H9 (cell line): ENCODE measurements around the gene KIFC3. TPM values are rescaled to one million over a fixed set of nuclear protein-coding genes. Genes with fewer than 3 reads are reported as not detected.

ENCODE experiments used
- DNase-seq: peaks from one replicate; pipeline ENCODE4 v3.0.0-alpha.2; 2017
- H2AFZ ChIP-seq: one replicate; pipeline ENCODE4 v1.6.1; 2013; ENCODE audit warnings: mild to moderate bottlenecking, low read length, control low read depth, moderate library complexity
- H2AK5ac ChIP-seq: 2 replicates; pipeline ENCODE4 v1.6.1; 2013; ENCODE audit warnings: low read length, control low read depth, mixed read lengths; ENCODE audit not compliant: insufficient read length
- H2BK120ac ChIP-seq: one replicate; pipeline ENCODE4 v1.6.1; 2013; ENCODE audit warnings: low read depth, mild to moderate bottlenecking, low read length, control low read depth, inconsistent platforms; ENCODE audit not compliant: poor library complexity, severe bottlenecking
- H2BK12ac ChIP-seq: 2 replicates; pipeline ENCODE4 v1.6.1; 2013; ENCODE audit warnings: low read length, control low read depth, mixed read lengths, low read depth; ENCODE audit not compliant: insufficient read length
- H2BK15ac ChIP-seq: 2 replicates; pipeline ENCODE4 v1.6.1; 2013; ENCODE audit warnings: low read depth, low read length, control low read depth
- H2BK20ac ChIP-seq: one replicate; pipeline ENCODE4 v1.6.1; 2013; ENCODE audit warnings: low read depth, mild to moderate bottlenecking, low read length, control low read depth, inconsistent platforms; ENCODE audit not compliant: poor library complexity, severe bottlenecking
- H2BK5ac ChIP-seq: 2 replicates; pipeline ENCODE4 v1.6.1; 2013; ENCODE audit warnings: low read length, control low read depth, mixed read lengths; ENCODE audit not compliant: insufficient read length
- H3K14ac ChIP-seq: 2 replicates; pipeline ENCODE4 v1.6.1; 2013; ENCODE audit warnings: low read length, control low read depth; ENCODE audit not compliant: insufficient read depth
- H3K18ac ChIP-seq: 2 replicates; pipeline ENCODE4 v1.6.1; 2013; ENCODE audit warnings: low read depth, mild to moderate bottlenecking, mixed read lengths, low read length, control low read depth; ENCODE audit not compliant: insufficient read length
- H3K23ac ChIP-seq: 2 replicates; pipeline ENCODE4 v1.6.1; 2013; ENCODE audit warnings: low read length, control low read depth, mixed read lengths, low read depth; ENCODE audit not compliant: insufficient read length
- H3K23me2 ChIP-seq: 2 replicates; pipeline ENCODE4 v1.6.1; 2013; ENCODE audit warnings: low read depth, mild to moderate bottlenecking, mixed read lengths, low read length, control low read depth; ENCODE audit not compliant: insufficient read length, poor library complexity, severe bottlenecking
- H3K27ac ChIP-seq: 2 replicates; pipeline ENCODE4 v1.5.1; 2013; ENCODE audit warnings: low read length, control low read depth, mixed read lengths, low read depth; ENCODE audit not compliant: insufficient read length
- H3K27me3 ChIP-seq: 2 replicates; pipeline ENCODE4 v1.6.1; 2013; ENCODE audit warnings: low read length, control low read depth, inconsistent platforms; ENCODE audit not compliant: insufficient read depth
- H3K4ac ChIP-seq: 2 replicates; pipeline ENCODE4 v1.6.1; 2013; ENCODE audit warnings: low read depth, mild to moderate bottlenecking, control low read depth, inconsistent platforms, low read length, moderate library complexity
- H3K4me1 ChIP-seq: 2 replicates; pipeline ENCODE4 v1.6.1; 2013; ENCODE audit warnings: low read length, control low read depth, inconsistent platforms; ENCODE audit not compliant: insufficient read depth
- H3K4me2 ChIP-seq: 2 replicates; pipeline ENCODE4 v1.6.1; 2013; ENCODE audit warnings: low read length, control low read depth, mixed read lengths; ENCODE audit not compliant: insufficient read length, insufficient read depth
- H3K56ac ChIP-seq: 2 replicates; pipeline ENCODE4 v1.6.1; 2013; ENCODE audit warnings: low read depth, mild to moderate bottlenecking, mixed read lengths, low read length, control low read depth; ENCODE audit not compliant: insufficient read length
- H3K79me1 ChIP-seq: 2 replicates; pipeline ENCODE4 v1.6.1; 2013; ENCODE audit warnings: low read depth, mild to moderate bottlenecking, moderate library complexity, low read length, control low read depth, inconsistent platforms; ENCODE audit not compliant: insufficient read depth, poor library complexity, severe bottlenecking
- H3K79me2 ChIP-seq: 2 replicates; pipeline ENCODE4 v1.6.1; 2013; ENCODE audit warnings: low read length, control low read depth, inconsistent platforms; ENCODE audit not compliant: insufficient read depth
- H3K9ac ChIP-seq: 2 replicates; pipeline ENCODE4 v1.6.1; 2013; ENCODE audit warnings: low read length, control low read depth, mixed read lengths; ENCODE audit not compliant: insufficient read length; ENCODE audit errors: extremely low read depth
- H3K9me3 ChIP-seq: one replicate; pipeline ENCODE4 v1.6.1; 2013; ENCODE audit warnings: low read depth, low read length, inconsistent platforms; ENCODE audit not compliant: control insufficient read depth
- H3T11ph ChIP-seq: one replicate; pipeline ENCODE4 v1.6.1; 2013; ENCODE audit warnings: mild to moderate bottlenecking, low read length, control low read depth, inconsistent platforms
- H4K20me1 ChIP-seq: one replicate; pipeline ENCODE4 v1.6.1; 2013; ENCODE audit not compliant: control insufficient read depth, insufficient read length, insufficient read depth
- H4K5ac ChIP-seq: 2 replicates; pipeline ENCODE4 v1.6.1; 2013; ENCODE audit warnings: low read depth, mild to moderate bottlenecking, mixed read lengths, low read length, control low read depth; ENCODE audit not compliant: insufficient read length
- H4K8ac ChIP-seq: replicated peaks from 2 replicates; pipeline ENCODE4 v1.6.1; 2013; ENCODE audit warnings: low read length, control low read depth, mixed read lengths, low read depth; ENCODE audit not compliant: insufficient read length
- H4K91ac ChIP-seq: 2 replicates; pipeline ENCODE4 v1.6.1; 2013; ENCODE audit warnings: low read depth, mild to moderate bottlenecking, moderate library complexity, mixed read lengths, low read length, control low read depth; ENCODE audit not compliant: insufficient read length
- H3K27ac Mint-ChIP-seq, 3 experiments: 2 replicates in 2 of 3; 3 replicates in 1 of 3; pipeline ENCODE4 v1.8.0; 2020 to 2021; ENCODE audit warnings: mixed read lengths in 3 of 3, mild to moderate bottlenecking in 1 of 3, moderate library complexity in 1 of 3
- H3K27me3 Mint-ChIP-seq: 2 replicates; pipeline ENCODE4 v1.8.0; 2021; ENCODE audit warnings: low read depth, mild to moderate bottlenecking, moderate library complexity, mixed read lengths
- H3K36me3 Mint-ChIP-seq, 3 experiments: 2 replicates in 2 of 3; 3 replicates in 1 of 3; pipeline ENCODE4 v1.8.0; 2020 to 2021; ENCODE audit warnings: low read depth in 3 of 3, mixed read lengths in 3 of 3; ENCODE audit not compliant: insufficient read depth in 1 of 3
- H3K4me1 Mint-ChIP-seq, 2 experiments: 2 replicates each; pipeline ENCODE4 v1.8.0; 2020; ENCODE audit warnings: mixed read lengths in 2 of 2
- H3K4me3 Mint-ChIP-seq, 2 experiments: 2 replicates in 1 of 2; 3 replicates in 1 of 2; pipeline ENCODE4 v1.8.0; 2020 to 2021; ENCODE audit warnings: mild to moderate bottlenecking in 2 of 2, mixed read lengths in 2 of 2, moderate library complexity in 1 of 2
- H3K9me3 Mint-ChIP-seq, 2 experiments: 2 replicates in 1 of 2; 3 replicates in 1 of 2; pipeline ENCODE4 v1.8.0; 2020; ENCODE audit warnings: mild to moderate bottlenecking in 2 of 2, mixed read lengths in 2 of 2, moderate library complexity in 1 of 2
- CTCF ChIP-seq: fragments of 200-600 bp; sonication (generic); conservative IDR thresholded peaks from 3 replicates; pipeline ENCODE4 v1.8.0; 2021; ENCODE audit warnings: antibody characterized with exemption, mild to moderate bottlenecking
- WGBS: extraction: QIAGEN DNeasy Blood & Tissue Kit; methylation state at CpG from one replicate; pipeline ENCODE4 v1.1.7; 2013; ENCODE audit warnings: missing lambda C conversion rate, low lambda C conversion rate, mixed read lengths; ENCODE audit not compliant: insufficient read length; ENCODE audit errors: extremely low coverage; 5-methylcytosine and 5-hydroxymethylcytosine counted together
- total RNA-seq: library from RNA; stranded (reverse); gene quantifications from 2 replicates; pipeline ENCODE4 v1.2.1, GENCODE V29; 2021

The KIFC3 gene
- total RNA-seq, 1 experiment from 2014 or later = 5.0 TPM

- H3K27me3 Mint-ChIP-seq = peaks cover 5% of the 10 kb centered on the region
- H3K9ac ChIP-seq = no peak overlapping the region
- H2BK20ac ChIP-seq = no peak overlapping the region
- no peak overlapping the region for H4K8ac ChIP-seq
- no peak overlapping the region for H2AFZ ChIP-seq
- H4K20me1 ChIP-seq = no peaks in the 10 kb centered on the region
- H3K4me1 Mint-ChIP-seq = peaks cover 0 to 7% of the 10 kb centered on the region in 2 experiments; a peak in 1 of 4 replicates
- H3K79me2 ChIP-seq = no peaks in the 10 kb centered on the region
- H3K27ac Mint-ChIP-seq = peak overlapping the region in 1 of 3 experiments; percentile 76; a peak in 1 of 7 replicates
- no peaks in the 10 kb centered on the region for H3K9me3 ChIP-seq
- H2BK12ac ChIP-seq = no peak overlapping the region
- no peaks in the 10 kb centered on the region for H3K27me3 ChIP-seq
- H3K4me1 ChIP-seq = no peaks in the 10 kb centered on the region
- H3K27ac ChIP-seq = no peak overlapping the region
- no peak overlapping the region for H2AK5ac ChIP-seq
- no peaks in the 10 kb centered on the region for H3K79me1 ChIP-seq
- TF ChIP-seq CTCF = peak; percentile 35; the same call in 2 of the 3 replicates
- H2BK15ac ChIP-seq = no peak overlapping the region
- H3T11ph ChIP-seq = no peak overlapping the region
- H3K4ac ChIP-seq = no peak overlapping the region
- H3K4me2 ChIP-seq = no peak overlapping the region
- no peak overlapping the region for H4K5ac ChIP-seq
- no CpG with 5 or more reads among the region's 4 CpGs for WGBS
- H3K14ac ChIP-seq = no peak overlapping the region
- H3K23me2 ChIP-seq = no peaks in the 10 kb centered on the region
- H3K23ac ChIP-seq = no peak overlapping the region
- no peak for DNase-seq
- H3K9me3 Mint-ChIP-seq = peaks cover 0 to 3% of the 10 kb centered on the region in 2 experiments; a peak in 3 of 5 replicates
- H4K91ac ChIP-seq = no peak overlapping the region
- H3K56ac ChIP-seq = no peak overlapping the region
- H2BK120ac ChIP-seq = no peak overlapping the region
- H3K18ac ChIP-seq = no peak overlapping the region
- H3K4me3 Mint-ChIP-seq = no peak overlapping the region
- H2BK5ac ChIP-seq = no peak overlapping the region
- no peaks in the 10 kb centered on the region for H3K36me3 Mint-ChIP-seq
Measured at GRCh38 chr16:57727610-57728009, 74.7 kb downstream of the KIFC3 start.
